ENCODE results near the gene LARP1.

The LARP1 gene

DNA sequence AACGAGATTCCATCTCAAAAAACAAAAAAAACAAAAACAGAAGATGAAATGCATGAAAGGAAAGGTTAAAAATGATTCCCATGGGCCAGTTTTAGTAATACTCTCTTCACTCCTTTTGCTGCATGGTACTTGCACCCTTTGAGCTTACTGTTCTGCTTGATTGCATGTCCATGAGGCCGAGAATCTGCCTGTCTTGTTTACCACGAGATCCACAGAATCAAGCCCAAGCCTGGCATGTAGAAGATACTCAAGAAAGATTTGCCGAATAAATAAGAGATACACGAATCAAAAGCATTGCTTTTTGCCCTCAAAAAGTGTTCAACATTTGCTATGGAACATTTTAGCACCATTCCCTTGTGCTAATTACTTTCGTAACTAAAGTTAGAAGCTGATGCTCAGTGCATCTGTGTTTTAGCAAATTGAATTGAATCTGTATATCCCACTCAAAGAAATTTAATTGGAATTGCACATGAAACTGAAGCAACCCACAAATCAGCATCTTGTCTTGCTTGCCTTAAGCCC is 94.1 kb downstream of the LARP1 start:
- Histone ChIP-seq H3K27me3 (no peaks in the 10 kb centered on the region), H3K9me3 (no peaks in the 10 kb centered on the region), H3K4me1 (peaks cover 0 to 58% (median 33%) of the 10 kb centered on the region in 4 donors), H3K4me3 (peak overlapping the region; percentile 56 to 63), H3K36me3 (no peaks in the 10 kb centered on the region), H3K27ac (peak overlapping the region; percentile 74 to 83)
- intact Hi-C loops (cut with DNase I; ENCODE audit: low total_unique reads), result no loop called here
- DNase-seq, result no peak
- TF ChIP-seq, protein P1, sequence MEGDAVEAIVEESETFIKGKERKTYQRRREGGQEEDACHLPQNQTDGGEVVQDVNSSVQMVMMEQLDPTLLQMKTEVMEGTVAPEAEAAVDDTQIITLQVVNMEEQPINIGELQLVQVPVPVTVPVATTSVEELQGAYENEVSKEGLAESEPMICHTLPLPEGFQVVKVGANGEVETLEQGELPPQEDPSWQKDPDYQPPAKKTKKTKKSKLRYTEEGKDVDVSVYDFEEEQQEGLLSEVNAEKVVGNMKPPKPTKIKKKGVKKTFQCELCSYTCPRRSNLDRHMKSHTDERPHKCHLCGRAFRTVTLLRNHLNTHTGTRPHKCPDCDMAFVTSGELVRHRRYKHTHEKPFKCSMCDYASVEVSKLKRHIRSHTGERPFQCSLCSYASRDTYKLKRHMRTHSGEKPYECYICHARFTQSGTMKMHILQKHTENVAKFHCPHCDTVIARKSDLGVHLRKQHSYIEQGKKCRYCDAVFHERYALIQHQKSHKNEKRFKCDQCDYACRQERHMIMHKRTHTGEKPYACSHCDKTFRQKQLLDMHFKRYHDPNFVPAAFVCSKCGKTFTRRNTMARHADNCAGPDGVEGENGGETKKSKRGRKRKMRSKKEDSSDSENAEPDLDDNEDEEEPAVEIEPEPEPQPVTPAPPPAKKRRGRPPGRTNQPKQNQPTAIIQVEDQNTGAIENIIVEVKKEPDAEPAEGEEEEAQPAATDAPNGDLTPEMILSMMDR (IDR thresholded peaks at IDR 0.05), result no peak

DNA sequence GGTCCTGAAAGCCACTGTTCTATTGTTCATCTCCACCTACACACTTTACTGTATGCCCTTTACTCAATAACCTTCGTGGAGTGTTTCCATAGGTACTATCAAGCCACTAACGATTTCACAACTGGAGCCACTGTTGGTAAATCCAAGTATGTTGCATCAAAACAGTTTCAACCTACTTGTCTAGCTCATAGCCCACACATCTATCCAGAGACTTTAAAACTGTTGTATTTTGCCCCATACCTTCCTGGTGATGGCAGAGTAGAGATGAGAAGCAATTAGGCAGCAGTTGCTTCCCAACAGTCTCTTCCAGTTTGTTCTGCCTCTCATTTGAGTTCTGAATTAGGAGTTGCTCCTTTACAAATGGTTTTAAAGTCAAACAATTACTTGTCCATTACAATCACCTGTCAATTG is 94.6 kb downstream of the LARP1 start:
- Histone ChIP-seq H3K27ac (peak overlapping the region; percentile 74 to 83), H3K9me3 (no peaks in the 10 kb centered on the region), H3K27me3 (no peaks in the 10 kb centered on the region), H3K4me1 (peaks cover 0 to 57% (median 32%) of the 10 kb centered on the region in 4 donors), H3K4me3 (peak overlapping the region; percentile 56 to 63), H3K36me3 (no peaks in the 10 kb centered on the region)
- TF ChIP-seq, protein P1 (IDR thresholded peaks at IDR 0.05), result no peak
- intact Hi-C loops (cut with DNase I; ENCODE audit: low total_unique reads), result no loop called here
- no peak for DNase-seq

DNA sequence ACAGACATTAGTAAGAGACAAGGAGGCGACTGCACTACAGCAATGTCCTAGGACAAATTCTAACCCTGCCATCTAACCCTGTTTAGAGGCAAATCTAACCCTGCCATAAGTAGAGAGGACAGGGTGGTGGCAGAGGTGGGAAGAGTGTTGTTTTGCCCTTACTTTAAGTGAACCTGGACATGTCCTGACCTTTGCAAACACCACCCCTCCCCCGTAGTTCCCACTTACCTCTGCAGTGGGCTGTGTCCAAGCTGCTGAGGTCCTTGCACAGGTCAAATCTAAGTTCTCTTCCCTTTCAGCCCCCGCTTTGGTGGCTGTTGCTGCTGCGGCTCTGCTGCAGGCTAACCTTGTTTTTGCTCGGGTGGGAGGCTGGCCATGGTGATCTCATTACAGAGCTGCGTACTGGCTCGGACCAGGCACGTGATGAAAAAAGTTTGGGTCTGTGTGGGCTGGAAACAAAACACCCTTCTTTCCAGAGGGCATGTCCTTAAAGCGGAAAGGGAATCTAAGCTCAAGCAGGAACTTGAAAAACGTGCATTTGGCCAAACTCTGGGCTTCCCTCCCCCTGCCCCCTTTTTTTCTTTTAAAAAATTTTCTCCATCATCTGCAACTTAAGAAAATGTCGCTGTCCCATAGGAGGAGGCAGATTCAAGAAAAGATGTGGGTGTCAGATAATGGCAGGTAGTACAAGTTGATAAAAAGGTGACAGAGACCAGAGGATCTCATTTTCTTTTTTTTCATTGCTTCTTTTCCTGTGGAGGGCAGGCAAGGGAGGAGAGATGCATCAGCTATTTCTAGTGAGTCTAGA is 95.3 kb downstream of the LARP1 start, which contains the start of gene FAXDC2:
Gene FAXDC2, minus strand, starts transcription at position 349 of the 808 bp plus-strand sequence. CDS start 12,425 bp downstream, outside the sequence.
- no peaks in the 10 kb centered on the region for H3K36me3 ChIP-seq
- intact Hi-C loops (cut with DNase I; ENCODE audit: low total_unique reads), result no loop called here
- no peaks in the 10 kb centered on the region for H3K27me3 ChIP-seq
- TF ChIP-seq, protein P1 (IDR thresholded peaks at IDR 0.05), result no peak
- H3K4me1 ChIP-seq, result peaks cover 0 to 56% (median 29%) of the 10 kb centered on the region in 4 donors
- DNase-seq, result peak; percentile 91 to 93
- peak within 1 kb of the TSS; percentile 74 to 83 for H3K27ac ChIP-seq
- H3K4me3 ChIP-seq, result peak within 1 kb of the TSS; percentile 56 to 63
- H3K9me3 ChIP-seq, result no peaks in the 10 kb centered on the region

GRCh38 chr5:154851351-154851750 is 96.2 kb downstream of the LARP1 start:
- H3K27ac ChIP-seq, result peak overlapping the region; percentile 74 to 83
- no peaks in the 10 kb centered on the region for H3K27me3 ChIP-seq
- no peaks in the 10 kb centered on the region for H3K9me3 ChIP-seq
- intact Hi-C loops (cut with DNase I; ENCODE audit: low total_unique reads), result no loop called here
- peaks cover 0 to 52% (median 24%) of the 10 kb centered on the region in 4 donors for H3K4me1 ChIP-seq
- DNase-seq, result peak in 1 of 2 donors; percentile 40
- no peaks in the 10 kb centered on the region for H3K36me3 ChIP-seq
- H3K4me3 ChIP-seq, result no peak overlapping the region
- TF ChIP-seq, protein P1 (IDR thresholded peaks at IDR 0.05), result no peak

GRCh38 chr5:154857530-154858296 is 102.5 kb downstream of the LARP1 start:
- Histone ChIP-seq H3K4me3 (peak overlapping the region; percentile 85 to 92), H3K9me3 (no peaks in the 10 kb centered on the region), H3K27me3 (no peaks in the 10 kb centered on the region), H3K36me3 (no peaks in the 10 kb centered on the region), H3K27ac (peak overlapping the region; percentile 98), H3K4me1 (peaks cover 0 to 44% (median 23%) of the 10 kb centered on the region in 4 donors)
- intact Hi-C loops (cut with DNase I; ENCODE audit: low total_unique reads), result loop anchor here (2.0 to 5.0 kb wide), 2 partner anchors 80 to 103 kb away; partner anchors contain the start of genes GEMIN5 and LARP1
- peak; percentile 98 to 99 for DNase-seq
- TF ChIP-seq, protein P1 (IDR thresholded peaks at IDR 0.05), result peak in 1 of 2 experiments; percentile 6

Data from tibial artery (tissue), 4 donors.